Jurkat, Clone E6-1 (cell line): ENCODE results near the gene CEL.

Source experiments
- DNase-seq: peaks from one replicate; pipeline ENCODE4 v3.0.0-alpha.2; 2011; ENCODE audit warnings: low read depth, low spot score
- H3K4me3 ChIP-seq: 2 replicates; pipeline ENCODE4 v1.5.1; 2011; ENCODE audit warnings: mild to moderate bottlenecking, low read length, control low read depth, moderate library complexity

The CEL gene

GRCh38 chr9:133045132-133045531, 16.6 kb upstream of the CEL start:
- no peak overlapping the region for H3K4me3 ChIP-seq
- DNase-seq: no peak

GRCh38 chr9:133046196-133046899, 15.4 kb upstream of the CEL start:
- no peak for DNase-seq

GRCh38 chr9:133046900-133047295, 14.9 kb upstream of the CEL start:
- no peak for DNase-seq
- H3K4me3 ChIP-seq: no peak overlapping the region

More at GRCh38 chr9:133046196-133046899, 15.4 kb upstream of the CEL start:
- no peak overlapping the region for H3K4me3 ChIP-seq

GRCh38 chr9:133048595-133048994, 13.2 kb upstream of the CEL start:
- no peak overlapping the region for H3K4me3 ChIP-seq
- DNase-seq: no peak

GRCh38 chr9:133049043-133049442, 12.7 kb upstream of the CEL start:
- no peak for DNase-seq

GRCh38 chr9:133050142-133050541, 11.6 kb upstream of the CEL start:
- DNase-seq: no peak
- no peak overlapping the region for H3K4me3 ChIP-seq

More at GRCh38 chr9:133049043-133049442, 12.7 kb upstream of the CEL start:
- H3K4me3 ChIP-seq: no peak overlapping the region

- DNase-seq: no peak
These were observed 11.0 kb upstream of the CEL start for GRCh38 chr9:133050781-133051180.

GRCh38 chr9:133051281-133051900, 10.4 kb upstream of the CEL start:
- no peak for DNase-seq

More at GRCh38 chr9:133050781-133051180, 11.0 kb upstream of the CEL start:
- H3K4me3 ChIP-seq: no peak overlapping the region

GRCh38 chr9:133051966-133052539, 9.7 kb upstream of the CEL start:
- no peak for DNase-seq
- H3K4me3 ChIP-seq: no peak overlapping the region

More at GRCh38 chr9:133051281-133051900, 10.4 kb upstream of the CEL start:
- no peak overlapping the region for H3K4me3 ChIP-seq

- no peak for DNase-seq
These were observed 7.4 kb upstream of the CEL start for GRCh38 chr9:133054194-133054890.

GRCh38 chr9:133054966-133055365, 6.8 kb upstream of the CEL start:
- no peak for DNase-seq
- no peak overlapping the region for H3K4me3 ChIP-seq

More at GRCh38 chr9:133054194-133054890, 7.4 kb upstream of the CEL start:
- no peak overlapping the region for H3K4me3 ChIP-seq

GRCh38 chr9:133055788-133056420, 5.9 kb upstream of the CEL start:
- DNase-seq: no peak
- no peak overlapping the region for H3K4me3 ChIP-seq

GRCh38 chr9:133056533-133056932, 5.2 kb upstream of the CEL start:
- peak; percentile 51 for DNase-seq
- H3K4me3 ChIP-seq: no peak overlapping the region

- no peak overlapping the region for H3K4me3 ChIP-seq
- DNase-seq: peak; percentile 39
These were observed 4.8 kb upstream of the CEL start for GRCh38 chr9:133057006-133057405.

GRCh38 chr9:133057553-133057952, 4.2 kb upstream of the CEL start:
- H3K4me3 ChIP-seq: no peak overlapping the region
- no peak for DNase-seq

- no peak overlapping the region for H3K4me3 ChIP-seq
- DNase-seq: no peak
These were observed 3.7 kb upstream of the CEL start for GRCh38 chr9:133058071-133058470.

- peak; percentile 35 for DNase-seq
- no peak overlapping the region for H3K4me3 ChIP-seq
These were observed 3.0 kb upstream of the CEL start for GRCh38 chr9:133058550-133059320.

- H3K4me3 ChIP-seq: no peak overlapping the region
- no peak for DNase-seq
These were observed 2.2 kb upstream of the CEL start for GRCh38 chr9:133059623-133060022.

- no peak overlapping the region for H3K4me3 ChIP-seq
- no peak for DNase-seq
These were observed 1.4 kb upstream of the CEL start for GRCh38 chr9:133060417-133060841.
